Small intestine (tissue), 7 donors: ENCODE measurements around the gene EPN2. TPM values are rescaled to one million over a fixed set of nuclear protein-coding genes. Genes with fewer than 3 reads are reported as not detected.

Experiments
- DNase-seq, 2 donors: peaks; one replicate each; pipeline versions ENCODE4 v3.0.0 to v3.0.0-alpha.2; 2013
- FAIRE-seq: peaks from 2 replicates; lab custom pipeline; 2012; peaks lifted over from hg19 to GRCh38; lab: Jason Lieb, UNC
- H3K27ac ChIP-seq, 3 donors: one replicate each; pipeline ENCODE4 v1.5.1; 2013; ENCODE audit warnings: low read length in 2 of 3, mild to moderate bottlenecking in 2 of 3, control low read depth in 1 of 3, inconsistent platforms in 1 of 3, low read depth in 1 of 3, moderate library complexity in 1 of 3
- H3K27me3 ChIP-seq, 3 donors: one replicate each; pipeline ENCODE4 v1.6.1; 2013; ENCODE audit warnings: low read length in 3 of 3, inconsistent platforms in 1 of 3; ENCODE audit not compliant: control insufficient read depth in 3 of 3, insufficient read depth in 3 of 3
- H3K36me3 ChIP-seq, 3 donors: one replicate each; pipeline ENCODE4 v1.6.1; 2013; ENCODE audit warnings: low read length in 3 of 3, inconsistent platforms in 1 of 3, low read depth in 1 of 3, mild to moderate bottlenecking in 1 of 3, moderate library complexity in 1 of 3; ENCODE audit not compliant: control insufficient read depth in 3 of 3, insufficient read depth in 2 of 3
- H3K4me1 ChIP-seq, 3 donors: one replicate each; pipeline ENCODE4 v1.6.1; 2013; ENCODE audit warnings: low read length in 2 of 3, inconsistent platforms in 1 of 3, low read depth in 1 of 3, mild to moderate bottlenecking in 1 of 3, moderate library complexity in 1 of 3; ENCODE audit not compliant: control insufficient read depth in 3 of 3, insufficient read depth in 2 of 3
- H3K4me3 ChIP-seq, 3 donors: one replicate each; pipeline ENCODE4 v1.5.1; 2013; ENCODE audit warnings: low read length in 3 of 3, control low read depth in 1 of 3, inconsistent platforms in 1 of 3, low read depth in 1 of 3, mild to moderate bottlenecking in 1 of 3, moderate library complexity in 1 of 3
- H3K9me3 ChIP-seq, 2 donors: one replicate each; pipeline ENCODE4 v1.6.1; 2013; ENCODE audit warnings: low read depth in 1 of 2, low read length in 1 of 2; ENCODE audit not compliant: control insufficient read depth in 2 of 2, insufficient read depth in 1 of 2
- WGBS, 3 donors: extraction: QIAGEN DNeasy Blood & Tissue Kit; methylation state at CpG; one replicate each; pipeline ENCODE4 v1.1.7; 2013; 5-methylcytosine and 5-hydroxymethylcytosine counted together
- polyA plus RNA-seq, 4 donors: library from polyadenylated mRNA; stranded (reverse) in 3 of 4; unstranded in 1 of 4; fragments of 200-250 nt in 3 of 4; fragments of 120-200 nt in 1 of 4; gene quantifications; one replicate each; pipeline versions ENCODE4 v1.2.1 to v1.2.3, GENCODE V29; 2013
- donor health status: healthy with polysubstance abuse.
- donor health status: control.
- donor health status: control.
- donor health status: Bipolar disorder and iron deficiency.
- donor health status: healthy.

EPN2 gene
- polyA plus RNA-seq, 4 donors: 4.2 to 23.7 (median 10.0) TPM

GRCh38 chr17:19255279-19255678 lies 18.1 kb downstream of the EPN2 start:
- no peak for FAIRE-seq
- DNase-seq: no peak
- no peaks in the 10 kb centered on the region for H3K4me1 ChIP-seq
- no peak overlapping the region for H3K4me3 ChIP-seq
- no peak overlapping the region for H3K27ac ChIP-seq
- no peaks in the 10 kb centered on the region for H3K9me3 ChIP-seq
- no peaks in the 10 kb centered on the region for H3K27me3 ChIP-seq
- H3K36me3 ChIP-seq: peaks cover 0 to 11% (median 0%) of the 10 kb centered on the region in 3 donors

DNA sequence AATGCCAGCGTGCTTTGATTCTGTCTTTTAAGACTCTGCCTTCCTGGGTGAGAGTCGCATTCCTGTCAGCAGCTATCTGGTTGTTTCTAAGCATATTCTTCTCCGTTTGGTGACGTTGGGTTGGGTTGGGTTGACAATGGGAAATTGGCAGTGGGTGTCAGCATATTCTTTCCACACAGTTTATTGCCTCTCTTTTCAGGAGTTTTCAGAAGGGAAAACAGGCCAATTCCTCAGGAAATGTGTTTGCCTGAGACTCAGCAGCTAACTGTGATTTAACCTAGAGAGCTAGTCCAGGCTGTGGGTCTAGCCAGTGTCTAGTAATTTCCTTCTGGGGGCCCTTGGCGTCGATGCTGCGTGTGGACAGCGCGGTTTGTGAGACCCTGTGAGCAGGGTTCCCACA lies 21.2 kb downstream of the EPN2 start:
- Histone ChIP-seq H3K27ac (no peak overlapping the region), H3K4me1 (peaks cover 0 to 6% (median 3%) of the 10 kb centered on the region in 3 donors), H3K27me3 (no peaks in the 10 kb centered on the region), H3K9me3 (no peaks in the 10 kb centered on the region), H3K4me3 (no peak overlapping the region), H3K36me3 (peaks cover 0 to 8% (median 0%) of the 10 kb centered on the region in 3 donors)
- DNase-seq (no peak), FAIRE-seq (no peak)
- 87 to 97% (median 93%) methylated on average over 9 of the region's 9 CpGs for WGBS, 3 donors

- H3K27me3 ChIP-seq: no peaks in the 10 kb centered on the region
- WGBS, 3 donors: 77 to 81% (median 77%) methylated on average over 7 of the region's 7 CpGs
- no peak for FAIRE-seq
Observed at GRCh38 chr17:19260958-19261357, 23.8 kb downstream of the EPN2 start.

DNA sequence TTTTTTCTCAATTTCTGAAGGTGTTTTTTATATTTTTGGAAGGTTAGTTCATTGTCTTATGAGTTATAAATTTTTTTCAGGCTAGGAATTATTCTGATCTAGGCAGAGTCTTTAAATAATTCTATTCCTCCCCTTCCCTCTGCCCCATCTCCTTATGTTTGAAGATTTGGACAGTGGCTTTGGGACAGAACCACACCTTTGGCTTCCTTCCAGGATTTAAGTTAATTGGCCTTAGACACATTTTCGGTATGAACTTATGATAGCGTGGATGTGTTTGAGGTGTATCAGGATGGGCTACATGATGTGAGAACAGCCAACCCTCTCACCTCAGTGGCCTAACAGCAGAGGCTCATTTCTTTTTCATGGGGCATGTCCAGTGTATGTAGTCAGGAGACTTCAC lies 24.3 kb downstream of the EPN2 start:
- H3K4me1 ChIP-seq: peaks cover 0 to 20% (median 10%) of the 10 kb centered on the region in 3 donors
- FAIRE-seq (no peak), DNase-seq (no peak)
- H3K36me3 ChIP-seq: peaks cover 0 to 11% (median 0%) of the 10 kb centered on the region in 3 donors
- H3K9me3 ChIP-seq: no peaks in the 10 kb centered on the region
- WGBS, 3 donors: 51 to 68% (median 63%) methylated on average over 2 of the region's 2 CpGs
- H3K4me3 ChIP-seq: no peak overlapping the region
- H3K27me3 ChIP-seq: no peaks in the 10 kb centered on the region
- H3K27ac ChIP-seq: no peak overlapping the region

More at GRCh38 chr17:19260958-19261357, 23.8 kb downstream of the EPN2 start:
- no peak overlapping the region for H3K4me3 ChIP-seq
- no peak overlapping the region for H3K27ac ChIP-seq
- DNase-seq: no peak
- peaks cover 0 to 20% (median 10%) of the 10 kb centered on the region in 3 donors for H3K4me1 ChIP-seq
- peaks cover 0 to 11% (median 0%) of the 10 kb centered on the region in 3 donors for H3K36me3 ChIP-seq
- H3K9me3 ChIP-seq: no peaks in the 10 kb centered on the region

- Histone ChIP-seq H3K9me3 (no peaks in the 10 kb centered on the region), H3K27me3 (no peaks in the 10 kb centered on the region), H3K4me1 (peaks cover 0 to 20% (median 10%) of the 10 kb centered on the region in 3 donors), H3K4me3 (no peak overlapping the region), H3K27ac (peak overlapping the region in 2 of 3 donors; percentile 9 to 91), H3K36me3 (peaks cover 0 to 9% (median 0%) of the 10 kb centered on the region in 3 donors)
- FAIRE-seq: no peak
- WGBS, 3 donors: 74 to 84% (median 83%) methylated on average over 8 of the region's 8 CpGs
- DNase-seq: peak in 1 of 2 donors; percentile 21
Observed at GRCh38 chr17:19262650-19263631, 25.8 kb downstream of the EPN2 start.

DNA sequence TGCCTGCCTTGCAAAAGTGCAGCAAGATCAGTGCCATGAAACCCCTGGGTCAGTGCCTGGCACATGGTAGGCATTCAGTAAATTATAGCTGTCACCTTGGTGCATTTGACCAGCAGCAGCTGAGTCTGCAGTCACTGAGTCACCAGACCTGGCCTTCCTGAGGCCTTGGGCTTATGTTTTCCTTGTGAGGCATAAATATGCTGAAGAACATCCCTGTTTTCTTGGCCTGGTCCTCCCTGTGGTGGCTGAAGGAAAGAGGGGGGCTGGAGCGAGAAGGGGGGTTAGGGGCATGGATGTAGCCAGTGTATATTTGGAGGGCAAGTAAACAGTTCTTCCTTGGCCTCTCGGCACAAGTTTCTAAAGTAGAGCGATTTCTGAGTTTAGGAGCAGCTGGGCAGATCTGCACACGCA lies 26.5 kb downstream of the EPN2 start:
- Histone ChIP-seq H3K27me3 (no peaks in the 10 kb centered on the region), H3K27ac (peak overlapping the region in 1 of 3 donors; percentile 91), H3K4me3 (no peak overlapping the region), H3K9me3 (no peaks in the 10 kb centered on the region), H3K4me1 (peaks cover 0 to 20% (median 12%) of the 10 kb centered on the region in 3 donors), H3K36me3 (peaks cover 0 to 11% (median 0%) of the 10 kb centered on the region in 3 donors)
- FAIRE-seq (no peak), DNase-seq (no peak)
- WGBS, 3 donors: 68 to 84% (median 83%) methylated on average over 4 of the region's 4 CpGs

- Histone ChIP-seq H3K4me1 (peaks cover 0 to 20% (median 18%) of the 10 kb centered on the region in 3 donors), H3K27me3 (no peaks in the 10 kb centered on the region), H3K4me3 (no peak overlapping the region), H3K36me3 (peaks cover 0 to 11% (median 0%) of the 10 kb centered on the region in 3 donors), H3K9me3 (no peaks in the 10 kb centered on the region), H3K27ac (peak overlapping the region in 1 of 3 donors; percentile 66)
- FAIRE-seq: no peak
- 37 to 50% (median 41%) methylated on average over 3 of the region's 3 CpGs for WGBS, 3 donors
- DNase-seq: no peak
Observed at GRCh38 chr17:19264268-19264667, 27.1 kb downstream of the EPN2 start.

DNA sequence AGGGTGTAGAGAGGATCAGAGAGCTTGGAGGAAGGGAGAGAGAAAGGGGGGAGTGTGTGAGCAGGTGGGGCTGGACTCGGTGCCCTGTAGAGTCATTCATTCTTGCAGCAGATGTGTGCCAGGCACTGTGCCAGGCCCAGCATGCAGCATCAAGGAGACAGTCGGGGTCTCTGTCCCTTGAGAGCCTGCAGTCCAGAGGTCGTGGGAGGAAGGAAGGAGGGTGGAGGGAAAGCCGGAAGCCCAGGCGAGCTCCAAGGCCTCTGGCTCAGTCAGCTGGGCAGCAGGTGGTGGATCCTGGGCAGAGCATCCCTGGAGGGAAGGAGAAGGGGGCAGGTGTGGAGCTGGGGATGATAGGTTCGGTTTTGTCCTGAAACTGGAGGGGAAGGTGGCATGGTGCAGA lies 27.5 kb downstream of the EPN2 start:
- H3K9me3 ChIP-seq: no peaks in the 10 kb centered on the region
- H3K27ac ChIP-seq: peak overlapping the region in 1 of 3 donors; percentile 66
- DNase-seq: peak in 1 of 2 donors; percentile 29
- FAIRE-seq: no peak
- H3K36me3 ChIP-seq: peaks cover 0 to 11% (median 0%) of the 10 kb centered on the region in 3 donors
- no peaks in the 10 kb centered on the region for H3K27me3 ChIP-seq
- peaks cover 0 to 22% (median 20%) of the 10 kb centered on the region in 3 donors for H3K4me1 ChIP-seq
- WGBS, 3 donors: 13 to 30% (median 30%) methylated on average over 6 of the region's 6 CpGs
- no peak overlapping the region for H3K4me3 ChIP-seq
